NCI-H345 treated with DMSO at 0.1 percent for 48 hours (cell line): ENCODE measurements around the gene TMPRSS6.

ENCODE experiments used
- DNase-seq: peaks from one replicate; lab custom pipeline; 2025; ENCODE audit not compliant: unreplicated experiment; lab: John Stamatoyannopoulos, UW

The TMPRSS6 gene

DNA sequence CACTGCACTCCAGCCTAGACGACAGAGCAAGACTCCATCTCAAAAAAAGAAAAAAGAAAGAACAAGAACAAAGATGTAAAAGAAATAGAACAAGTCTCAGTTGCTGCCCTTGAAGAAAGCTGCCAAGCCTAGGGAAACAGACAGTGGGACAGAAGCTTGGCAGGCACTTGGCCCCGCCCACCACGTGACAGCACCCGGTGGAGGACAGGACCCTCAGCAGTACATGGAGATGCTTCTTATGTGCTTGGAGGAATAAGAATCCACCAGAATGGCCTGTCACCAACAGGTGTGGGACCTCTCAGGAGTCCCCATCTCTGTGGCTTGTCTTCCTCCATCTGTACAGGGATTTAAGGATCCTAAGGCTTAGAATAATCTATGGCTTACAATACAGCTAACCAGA lies 7.6 kb upstream of the TMPRSS6 start:
- DNase-seq = no peak

DNA sequence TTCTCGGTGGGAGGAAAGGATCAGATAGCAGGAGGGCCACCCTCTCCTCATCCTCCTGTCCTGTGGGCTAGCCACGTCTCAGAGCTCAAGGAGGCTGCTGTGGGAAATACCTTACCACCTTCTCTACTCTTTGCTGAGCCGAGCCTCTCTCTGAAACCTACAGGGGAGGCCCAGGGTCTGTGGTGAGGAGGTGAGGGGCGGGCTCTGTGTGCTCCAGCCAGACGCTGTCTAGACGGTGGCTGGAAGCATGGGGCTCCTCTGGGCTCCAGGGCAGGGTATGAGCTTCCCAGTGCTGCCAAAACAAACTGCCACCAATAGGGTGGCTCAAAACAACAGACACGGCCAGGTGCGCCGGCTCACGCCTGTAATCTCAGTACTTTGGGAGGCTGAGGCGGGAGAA lies 5.5 kb upstream of the TMPRSS6 start:
- DNase-seq = no peak

DNA sequence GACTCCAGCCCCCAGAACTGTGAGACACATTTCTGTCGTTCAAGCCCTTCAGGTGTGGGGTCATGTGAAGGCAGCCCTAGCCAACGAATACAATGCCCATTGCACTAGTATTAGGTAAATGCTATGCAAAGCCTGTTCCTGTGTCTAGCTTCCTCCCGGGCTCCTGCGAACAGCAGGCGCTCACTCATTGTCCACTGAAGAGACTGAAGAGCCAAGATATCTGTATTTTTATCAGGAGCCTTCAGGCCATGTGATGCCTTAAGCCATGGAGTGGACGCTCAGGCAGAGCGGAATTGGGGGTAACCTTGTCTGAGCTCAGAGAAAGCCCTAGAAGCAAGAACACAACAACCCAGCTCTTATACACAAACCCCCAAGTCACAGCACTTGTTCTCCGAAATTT lies 4.2 kb upstream of the TMPRSS6 start:
- DNase-seq = no peak

DNA sequence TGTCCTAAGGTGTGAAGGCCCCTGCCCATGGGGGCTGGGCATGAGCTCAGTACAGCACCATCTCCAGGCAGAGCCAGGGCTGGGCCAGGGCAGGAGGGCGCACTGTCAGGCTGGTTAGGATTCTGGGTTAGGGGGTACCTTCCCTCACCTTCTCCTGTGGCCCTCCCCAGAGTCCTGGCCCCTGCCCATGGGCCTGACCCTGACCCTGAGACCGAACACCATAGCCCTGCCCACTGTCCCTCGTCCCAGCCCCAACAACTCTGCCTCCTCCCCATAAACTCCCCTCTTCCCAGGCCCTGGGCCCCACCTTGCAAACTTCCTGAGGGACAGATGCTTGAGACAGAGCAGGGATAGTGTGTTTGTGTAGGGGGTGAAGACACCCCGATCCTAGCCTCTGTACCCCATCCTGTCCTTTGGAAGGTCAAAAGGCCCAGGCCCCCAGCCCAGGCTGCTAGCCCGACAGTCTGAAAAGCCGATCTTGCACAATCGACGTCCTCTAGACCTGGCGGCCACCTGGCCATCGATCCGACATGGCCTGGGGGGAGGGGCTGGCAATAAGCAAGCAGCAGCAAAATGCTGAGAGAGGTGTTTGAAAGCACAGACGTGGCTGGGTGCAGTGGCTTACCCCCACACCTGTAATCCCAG lies 2.7 kb upstream of the TMPRSS6 start:
- DNase-seq = no peak

DNA sequence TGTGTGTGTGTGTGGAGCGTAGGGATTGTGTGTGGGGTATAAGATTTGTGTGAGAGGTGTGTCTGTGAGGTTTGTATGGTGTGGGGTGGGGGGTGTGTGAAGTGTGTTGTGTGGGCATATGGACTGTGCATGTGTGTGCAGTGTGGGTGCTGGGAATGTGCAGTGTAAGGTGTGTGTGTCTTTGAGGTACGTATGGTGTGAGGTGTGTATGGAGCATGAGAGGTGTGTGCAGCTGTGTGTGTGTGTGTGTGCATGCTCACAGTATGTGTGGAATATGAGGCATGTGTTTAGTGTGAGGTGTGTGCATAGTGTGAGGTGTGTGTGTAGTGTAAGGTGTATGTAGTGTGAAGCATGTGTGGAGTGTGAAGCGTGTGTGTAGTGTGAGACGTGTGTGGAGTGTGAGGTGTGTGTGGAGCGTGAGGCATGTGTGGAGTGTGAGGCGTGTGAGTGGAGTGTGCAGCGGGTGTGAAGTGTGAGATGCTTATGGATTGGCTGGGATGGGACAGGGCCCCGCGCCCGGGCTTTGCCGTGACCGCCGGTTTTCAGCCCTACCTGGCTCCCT lies 1.7 kb upstream of the TMPRSS6 start:
- DNase-seq = no peak

DNA sequence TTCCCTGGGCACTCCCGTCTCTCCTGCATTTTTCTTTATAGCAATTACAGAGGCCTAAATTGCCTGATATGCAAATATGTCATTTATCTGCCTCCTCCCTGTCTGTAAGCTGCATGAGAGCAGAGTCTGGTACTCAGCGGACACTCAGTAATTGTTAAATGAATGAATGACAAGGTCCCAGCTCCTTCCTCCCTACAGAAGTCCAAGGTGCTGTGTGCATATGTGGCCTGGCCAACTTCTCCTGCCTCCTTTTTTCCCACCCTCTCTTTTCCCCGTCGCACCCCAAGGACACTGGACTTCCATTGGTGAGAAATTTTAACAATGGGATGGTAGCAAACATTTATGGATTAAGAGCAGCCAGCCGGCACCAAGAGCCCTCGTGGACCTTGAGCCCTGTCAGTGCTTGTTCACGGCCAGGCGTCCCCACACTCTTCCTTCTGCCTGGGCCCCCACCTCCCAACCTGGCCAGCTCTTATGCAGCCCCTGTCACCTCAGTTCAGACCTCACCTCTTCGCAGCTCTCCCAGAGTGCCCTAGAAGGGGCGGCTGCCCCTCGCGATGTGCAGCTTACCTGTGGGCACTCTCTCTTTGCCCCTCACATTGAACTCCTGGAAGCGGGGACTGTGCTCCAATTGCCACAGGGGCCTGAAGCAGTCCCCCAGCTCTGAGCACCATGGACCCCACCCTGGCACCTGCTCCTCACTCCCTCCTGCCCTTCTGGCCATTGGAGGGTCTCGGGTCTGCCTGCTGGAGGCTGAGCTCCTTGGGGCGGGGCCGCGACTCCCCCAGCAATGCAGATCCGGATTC lies 1.5 kb downstream of the TMPRSS6 start:
- DNase-seq = no peak

DNA sequence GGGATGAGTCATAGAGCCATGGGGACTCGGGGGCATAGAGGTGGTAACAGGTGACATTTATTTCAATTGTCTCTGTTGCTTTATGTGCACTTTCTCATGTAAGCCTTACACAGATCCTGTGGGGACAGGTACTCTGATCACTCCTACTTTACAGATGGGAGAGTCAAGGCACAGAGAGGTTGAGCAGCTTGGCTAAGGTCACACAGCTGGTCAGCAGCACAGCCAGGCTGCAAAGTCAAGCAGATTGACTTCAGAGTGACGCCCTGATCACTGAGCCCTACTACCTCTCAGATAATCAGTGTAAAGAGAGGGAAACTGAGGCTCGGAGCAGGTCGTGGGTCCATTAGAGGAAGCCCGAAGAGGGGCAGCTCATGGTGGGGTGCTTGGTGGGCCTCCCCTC lies 3.5 kb downstream of the TMPRSS6 start:
- no peak for DNase-seq

DNA sequence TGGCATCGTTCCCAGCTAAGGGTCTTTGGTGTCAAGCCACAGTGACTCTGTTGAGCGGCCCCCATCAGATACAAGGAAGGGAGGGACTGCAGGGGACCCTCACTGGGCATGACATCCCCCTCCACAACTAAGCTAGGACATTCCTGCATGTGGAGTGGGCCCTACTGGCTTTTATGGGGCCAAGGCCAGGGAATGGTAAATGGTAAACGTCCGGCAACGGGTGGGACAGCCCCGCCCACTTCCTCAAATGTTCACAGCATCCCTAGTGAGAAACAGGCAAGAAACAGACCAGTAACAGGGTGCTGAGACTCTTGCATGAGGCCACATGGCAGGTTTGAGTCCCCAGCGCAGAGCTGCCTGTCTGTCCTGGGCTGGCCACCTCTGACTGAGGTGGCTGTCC lies 4.4 kb downstream of the TMPRSS6 start:
- no peak for DNase-seq

DNA sequence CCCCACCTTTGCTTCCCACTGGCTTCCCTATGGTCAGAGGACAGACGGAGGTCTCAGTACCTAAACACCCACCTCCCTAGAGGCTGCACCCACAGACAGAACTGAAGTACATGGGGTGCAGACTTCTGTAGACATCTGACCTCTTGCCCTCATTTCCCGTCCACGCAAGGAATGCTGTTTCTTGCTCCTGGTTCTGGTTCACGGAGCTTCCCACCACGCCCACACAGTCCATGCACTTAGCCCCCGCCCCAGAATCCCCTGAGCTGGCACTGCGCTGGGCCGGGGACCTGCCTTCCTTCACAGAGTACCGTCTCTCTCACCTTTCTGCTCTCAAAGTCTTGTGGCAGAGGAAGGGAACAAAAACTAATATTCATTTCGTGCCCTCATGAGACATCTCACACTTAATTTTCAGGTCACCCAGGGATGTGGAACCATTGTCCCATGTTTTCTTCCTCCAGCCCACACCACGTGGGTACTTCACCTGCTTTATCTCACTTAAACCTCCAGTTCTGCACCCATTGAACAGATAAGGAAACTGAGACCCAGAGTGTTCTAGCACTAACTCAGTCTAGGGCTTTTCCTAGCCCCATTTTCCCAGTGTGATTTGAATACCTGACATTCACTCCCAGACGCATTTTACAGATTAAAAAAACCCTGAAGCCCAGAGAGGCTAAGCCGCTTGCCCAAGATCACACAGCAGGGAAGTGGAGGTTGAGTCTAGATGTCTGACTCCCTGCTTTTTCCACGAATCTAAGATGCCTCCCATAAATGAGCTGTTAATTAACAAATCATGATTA lies 5.7 kb downstream of the TMPRSS6 start:
- DNase-seq = no peak

DNA sequence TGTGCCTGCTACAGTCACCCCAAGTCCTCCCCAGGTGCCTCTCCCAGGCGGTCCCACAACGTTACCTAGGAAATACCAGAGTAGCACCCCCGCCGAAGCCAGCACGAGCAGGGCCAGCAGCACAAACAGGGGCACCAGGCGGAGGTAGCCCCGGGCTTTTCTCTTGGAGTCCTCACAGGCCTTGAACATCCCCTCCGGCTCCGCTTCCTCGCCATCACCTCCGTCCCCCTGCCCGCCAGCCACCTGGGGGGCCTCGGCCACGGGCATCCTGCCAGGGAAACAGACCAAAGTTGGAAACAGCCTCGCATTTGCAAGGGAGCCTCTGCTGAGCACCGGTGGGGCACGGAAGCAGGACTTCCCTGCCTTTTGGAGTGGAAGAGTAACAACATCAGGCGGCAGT lies 6.4 kb downstream of the TMPRSS6 start:
- no peak for DNase-seq

DNA sequence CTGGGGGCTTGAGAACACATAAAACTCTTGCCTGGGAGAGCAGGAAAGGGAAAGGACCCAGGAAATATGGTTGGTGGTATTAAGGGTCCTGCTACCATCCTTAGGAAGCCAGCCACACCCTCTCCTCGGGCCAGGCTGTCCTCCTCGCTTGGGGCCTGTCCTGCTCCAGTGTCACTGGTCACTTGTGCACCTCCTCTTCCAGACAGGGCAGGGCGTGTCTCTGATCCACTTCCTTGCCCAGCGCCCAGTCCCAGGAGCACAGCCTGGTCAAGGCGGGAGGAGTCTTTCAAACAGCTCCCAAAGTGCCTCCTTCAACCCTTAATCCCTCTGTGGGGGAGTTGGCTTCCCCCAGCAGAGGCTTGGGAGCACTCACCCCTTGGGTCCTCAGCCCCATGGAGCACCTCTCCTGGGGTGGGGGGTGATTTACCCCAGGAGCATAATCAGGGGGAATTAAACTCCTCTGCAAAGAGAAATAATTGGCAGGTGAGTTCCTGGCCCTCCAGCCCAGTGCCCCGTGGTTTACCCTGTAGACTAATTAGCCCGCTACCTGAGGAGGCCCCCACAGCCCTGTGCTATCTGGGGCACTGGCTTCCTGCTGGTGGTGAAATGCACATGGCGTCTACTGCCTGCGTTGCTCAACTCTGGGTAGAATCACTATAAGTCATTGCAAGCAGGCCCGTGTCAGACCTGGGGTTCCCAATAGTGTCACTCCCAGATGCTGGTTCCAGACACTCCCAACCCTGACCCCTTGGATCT lies 8.0 kb downstream of the TMPRSS6 start:
- DNase-seq = no peak

DNA sequence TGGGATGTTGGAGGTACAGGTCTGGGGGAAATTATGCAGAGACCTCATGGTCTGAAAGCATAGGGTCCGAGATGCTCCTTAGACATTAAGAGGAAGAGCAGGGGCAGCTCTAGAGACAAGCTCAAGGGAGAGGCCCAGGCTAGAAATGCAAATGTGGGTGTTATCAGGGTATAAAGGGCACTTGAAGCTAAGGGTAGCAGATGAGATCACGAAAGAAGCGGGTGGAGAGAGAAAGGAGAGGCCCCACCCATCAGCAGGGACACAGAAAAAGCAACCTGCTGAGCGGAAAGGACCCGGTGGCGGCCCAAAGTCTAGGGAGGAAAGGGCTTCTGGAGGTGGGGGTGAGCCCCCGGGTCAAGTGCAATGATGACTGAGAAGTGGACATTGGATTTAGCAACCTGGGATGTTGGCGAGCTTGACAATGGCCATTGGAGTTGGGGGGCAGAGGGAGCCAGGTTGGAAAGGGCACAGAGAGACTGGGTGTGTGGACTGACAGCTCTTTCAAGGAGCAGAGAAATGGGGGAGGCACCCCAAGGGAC lies 8.9 kb downstream of the TMPRSS6 start:
- no peak for DNase-seq

DNA sequence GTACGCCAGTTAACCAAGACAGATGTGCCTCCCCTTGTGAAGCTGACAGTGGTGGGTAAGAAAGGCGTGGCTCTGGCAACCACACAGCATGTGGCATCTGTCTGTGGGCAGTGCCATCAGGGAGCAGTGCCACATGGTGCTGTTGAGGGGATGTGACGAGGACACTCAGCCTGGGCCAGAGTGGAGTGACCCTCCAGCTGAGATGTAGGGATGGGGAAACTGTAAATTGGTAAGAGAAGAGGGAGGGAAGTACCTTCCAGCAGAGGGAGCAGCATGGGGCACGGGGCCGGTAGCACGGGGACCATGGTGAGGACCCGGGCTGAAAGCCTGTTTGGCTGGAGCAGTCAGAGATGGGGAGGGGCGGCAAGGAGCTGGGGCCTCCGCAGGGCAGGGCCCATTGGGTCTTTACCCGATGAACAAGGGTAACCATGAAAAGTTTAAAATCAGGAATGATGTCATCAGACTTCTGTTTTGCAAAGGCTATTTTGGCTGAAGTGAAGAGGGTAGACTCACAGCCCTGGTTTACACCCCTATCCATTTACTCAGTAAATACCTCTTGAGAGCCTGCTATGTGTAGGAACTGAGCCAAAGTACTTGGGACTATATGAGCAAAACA lies 10.4 kb downstream of the TMPRSS6 start:
- DNase-seq = no peak

DNA sequence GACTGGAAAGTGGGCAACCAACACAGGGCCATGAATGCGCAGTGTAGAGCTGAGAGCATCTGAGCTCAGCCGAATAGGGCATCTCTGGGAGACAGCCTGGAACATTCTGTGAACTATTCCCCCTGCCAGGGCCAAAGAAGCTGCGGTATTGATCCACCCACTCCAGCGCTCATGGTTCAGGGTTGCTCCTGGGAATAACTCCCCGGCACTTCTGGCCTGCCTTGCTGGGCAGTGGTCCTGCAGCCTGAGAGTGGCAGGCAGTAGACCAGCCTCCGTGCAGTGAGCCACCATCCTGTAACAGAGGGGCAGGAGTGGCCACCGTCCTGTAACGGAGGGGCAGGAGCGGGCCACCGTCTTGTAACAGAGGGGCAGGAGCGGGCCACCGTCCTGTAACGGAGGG lies 12.2 kb downstream of the TMPRSS6 start:
- DNase-seq = no peak

DNA sequence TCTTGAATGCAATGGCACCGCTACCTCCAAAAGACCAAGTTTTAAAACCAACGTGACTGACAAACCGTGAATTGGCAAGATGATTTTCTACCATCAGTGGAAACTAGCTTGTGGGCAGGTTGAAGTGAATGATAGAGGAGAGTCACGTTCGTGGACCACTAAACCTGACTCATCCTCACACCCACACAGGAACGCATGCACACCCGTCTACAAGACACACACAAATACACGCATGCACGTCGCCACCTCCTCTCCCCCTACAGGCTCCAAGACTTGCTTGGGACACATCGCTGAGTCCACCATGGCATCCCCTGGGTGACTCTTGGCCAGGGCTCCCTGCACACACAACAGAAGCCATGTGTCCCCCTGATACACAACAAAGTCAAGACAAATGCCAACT lies 14.4 kb downstream of the TMPRSS6 start:
- DNase-seq = no peak

DNA sequence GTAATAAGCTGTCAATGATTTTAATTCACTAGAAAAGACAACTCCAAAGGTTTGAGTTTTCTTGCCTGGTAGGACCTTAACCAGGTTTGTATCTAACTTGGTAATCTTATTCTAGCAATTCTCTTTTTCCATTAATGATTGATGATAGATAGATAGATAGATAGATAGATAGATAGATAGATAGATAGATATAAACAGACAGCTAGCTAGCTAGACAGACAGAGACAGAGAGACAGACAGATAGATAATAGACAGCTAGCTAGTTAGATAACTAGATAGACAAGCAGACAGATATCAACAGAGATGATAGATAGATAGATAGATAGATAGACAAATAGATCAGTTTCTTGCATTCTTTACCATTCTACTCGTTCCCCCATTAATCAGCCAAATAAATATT lies 15.3 kb downstream of the TMPRSS6 start:
- no peak for DNase-seq

DNA sequence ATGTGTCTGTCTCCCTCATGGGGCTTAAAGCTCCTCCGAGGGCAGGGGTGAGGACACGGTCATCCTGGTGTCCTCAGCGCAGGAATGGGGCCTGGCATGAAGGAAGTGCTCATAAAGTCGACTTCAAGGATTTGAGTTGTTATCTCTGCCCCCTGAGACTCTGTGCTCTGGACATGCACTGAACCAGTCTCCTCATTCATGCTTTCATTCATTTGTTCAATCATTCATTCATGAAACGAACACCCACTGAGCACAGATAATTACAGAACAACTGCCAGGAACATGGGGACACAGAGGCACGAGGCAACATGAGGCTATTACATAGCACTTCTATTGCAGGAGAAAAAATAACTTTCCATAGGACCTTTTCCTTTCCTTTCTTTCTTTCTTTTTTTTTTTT lies 16.5 kb downstream of the TMPRSS6 start:
- no peak for DNase-seq

DNA sequence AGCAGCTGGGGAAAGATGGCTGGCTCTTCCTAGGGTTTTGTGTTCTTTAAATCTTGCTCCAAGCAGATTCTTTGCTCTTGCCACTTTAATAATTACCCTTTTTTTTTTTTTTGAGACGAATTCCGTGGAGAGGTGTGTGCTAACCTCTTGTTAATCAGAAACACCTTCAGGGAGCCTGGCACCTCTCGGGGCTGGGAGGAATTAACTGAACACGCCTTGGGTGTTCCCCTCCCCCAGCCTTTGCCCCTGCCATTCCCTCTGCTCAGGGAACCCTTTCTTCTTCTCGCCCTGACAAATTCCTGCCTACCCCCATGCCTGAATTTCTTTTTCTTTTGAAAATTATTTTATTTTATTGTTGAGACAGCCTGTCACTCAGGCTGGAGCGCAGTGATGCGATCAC lies 17.5 kb downstream of the TMPRSS6 start:
- no peak for DNase-seq

DNA sequence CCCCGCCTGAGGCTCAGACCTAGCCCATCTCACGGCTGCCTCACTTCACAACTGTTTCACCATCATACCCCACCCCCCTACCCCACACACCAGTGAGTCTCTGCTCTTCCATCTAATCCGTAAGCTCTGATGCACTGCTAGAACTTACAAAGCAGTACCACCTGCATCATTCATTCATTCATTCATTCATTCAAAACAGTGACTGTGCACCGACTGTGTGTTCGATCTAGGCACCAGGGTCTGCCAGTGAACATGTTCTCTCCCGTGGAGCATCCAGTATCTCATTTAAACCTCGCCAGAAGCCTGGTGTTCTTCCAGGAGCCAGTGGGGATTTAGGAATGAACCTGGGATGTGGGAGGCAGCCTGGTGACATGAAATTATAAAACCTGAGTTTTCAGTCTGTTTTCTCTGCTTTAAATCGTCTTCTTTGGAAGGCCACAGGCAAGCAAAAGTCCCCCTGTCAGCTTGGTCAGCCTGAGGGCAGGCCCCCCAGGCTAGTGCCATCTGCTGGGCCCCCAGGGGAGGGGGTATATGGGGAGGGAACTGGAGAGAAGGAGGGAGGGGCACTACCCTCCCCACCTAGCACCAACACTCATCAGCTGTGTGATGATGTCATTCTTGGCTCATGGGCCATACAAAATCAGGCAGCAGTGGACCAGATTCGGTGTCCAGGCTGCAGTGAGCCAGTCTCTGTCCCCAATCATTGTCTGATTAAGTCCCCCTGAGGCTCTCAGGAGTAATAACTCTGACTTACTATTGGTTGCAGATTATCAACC lies 18.4 kb downstream of the TMPRSS6 start:
- DNase-seq = no peak

DNA sequence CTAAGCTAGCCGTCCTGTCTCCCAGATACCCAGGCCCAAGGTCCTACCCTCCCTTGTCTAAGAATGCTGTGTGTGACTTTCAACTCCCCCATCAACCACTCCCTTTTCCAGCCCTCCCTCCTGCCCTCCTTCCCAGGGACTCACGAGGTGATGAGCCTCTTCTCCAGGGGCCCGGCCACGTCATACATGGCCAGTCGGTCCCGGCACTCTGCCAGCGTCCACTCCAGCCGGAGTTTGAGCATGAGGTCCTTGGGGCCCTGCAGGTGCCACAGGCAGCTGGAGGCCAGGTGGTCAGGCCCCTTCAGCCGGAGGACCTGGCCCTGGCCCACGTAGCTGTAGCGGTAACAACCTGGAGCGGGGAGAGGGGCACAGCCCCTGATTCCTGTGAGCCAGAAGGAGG lies 20.1 kb downstream of the TMPRSS6 start:
- DNase-seq = no peak
